ENCODE data around the gene IL17A. TPM values are rescaled to one million over a fixed set of nuclear protein-coding genes. Genes with fewer than 3 reads are reported as not detected.

Gene IL17A
- total RNA-seq (not detected in 2 replicates), polyA plus RNA-seq (not detected in 2 replicates)

- H4K20me1 ChIP-seq (ENCODE audit: insufficient read depth, poor library complexity, severe bottlenecking): no peaks in the 10 kb centered on the region
- no peaks in the 10 kb centered on the region for H3K9me3 ChIP-seq (ENCODE audit: low read depth)
- no peaks in the 10 kb centered on the region for H3K27me3 ChIP-seq
- DNase-seq (ENCODE audit: low spot score): no peak
- no peak within 1 kb of the TSS for H3K4me3 ChIP-seq
- no peaks in the 10 kb centered on the region for H3K36me3 ChIP-seq (replicated peaks; ENCODE audit: insufficient read depth, low read depth)
- no peak within 1 kb of the TSS for H3K27ac ChIP-seq
- TF ChIP-seq CTCF (IDR thresholded peaks at IDR 0.05; ENCODE audit: poor library complexity) (no peak), EZH2 (IDR thresholded peaks at IDR 0.05; ENCODE audit: borderline replicate concordance) (no peak), EZH2phosphoT487 (IDR thresholded peaks at IDR 0.05; ENCODE audit: low read depth, severe bottlenecking, unreplicated experiment) (no peak)
- H3K4me1 ChIP-seq (ENCODE audit: insufficient read depth): no peaks in the 10 kb centered on the region
- H3K4me2 ChIP-seq: no peak within 1 kb of the TSS
- WGBS (ENCODE audit: low lambda C conversion rate, missing lambda C conversion rate): 98% methylated on average over 7 of the region's 7 CpGs
- H3K9me2 ChIP-seq (replicated peaks; ENCODE audit: insufficient read depth): no peaks in the 10 kb centered on the region
- no peak within 1 kb of the TSS for H2AFZ ChIP-seq
- H3K79me2 ChIP-seq: no peaks in the 10 kb centered on the region
Measured at GRCh38 chr6:52186075-52186474, at the start of gene IL17A. IL17A (plus strand) TSS chr6:52186375; CDS start chr6:52186432, 57 bp downstream.

GRCh38 chr6:52136934-52137467 lies 49.2 kb upstream of the IL17A start:
- TF ChIP-seq EZH2 (IDR thresholded peaks at IDR 0.05; ENCODE audit: borderline replicate concordance): no peak
- no peak for TF ChIP-seq EZH2phosphoT487 (IDR thresholded peaks at IDR 0.05; ENCODE audit: low read depth, severe bottlenecking, unreplicated experiment)
- no peak for TF ChIP-seq CTCF (IDR thresholded peaks at IDR 0.05; ENCODE audit: poor library complexity)
- WGBS (ENCODE audit: low lambda C conversion rate, missing lambda C conversion rate): 69% methylated on average over 12 of the region's 12 CpGs
- Histone ChIP-seq H3K27me3 (no peaks in the 10 kb centered on the region), H3K4me3 (no peak overlapping the region), H3K9me3 (ENCODE audit: low read depth) (no peaks in the 10 kb centered on the region), H3K27ac (no peak overlapping the region), H3K9me2 (replicated peaks; ENCODE audit: insufficient read depth) (no peaks in the 10 kb centered on the region), H4K20me1 (ENCODE audit: insufficient read depth, poor library complexity, severe bottlenecking) (no peaks in the 10 kb centered on the region), H3K4me1 (ENCODE audit: insufficient read depth) (no peaks in the 10 kb centered on the region), H3K36me3 (replicated peaks; ENCODE audit: insufficient read depth, low read depth) (no peaks in the 10 kb centered on the region), H2AFZ (no peak overlapping the region), H3K4me2 (no peak overlapping the region), H3K79me2 (no peaks in the 10 kb centered on the region)
- no peak for DNase-seq (ENCODE audit: low spot score)

GRCh38 chr6:52138284-52138683 lies 47.9 kb upstream of the IL17A start:
- H3K79me2 ChIP-seq: no peaks in the 10 kb centered on the region
- DNase-seq (ENCODE audit: low spot score): no peak
- H2AFZ ChIP-seq: no peak overlapping the region
- no peak overlapping the region for H3K4me3 ChIP-seq
- no peak overlapping the region for H3K27ac ChIP-seq
- 92% methylated on average over 4 of the region's 4 CpGs for WGBS (ENCODE audit: low lambda C conversion rate, missing lambda C conversion rate)
- H3K9me2 ChIP-seq (replicated peaks; ENCODE audit: insufficient read depth): no peaks in the 10 kb centered on the region
- H3K4me1 ChIP-seq (ENCODE audit: insufficient read depth): no peaks in the 10 kb centered on the region
- TF ChIP-seq EZH2 (IDR thresholded peaks at IDR 0.05; ENCODE audit: borderline replicate concordance) (no peak), CTCF (IDR thresholded peaks at IDR 0.05; ENCODE audit: poor library complexity) (no peak), EZH2phosphoT487 (IDR thresholded peaks at IDR 0.05; ENCODE audit: low read depth, severe bottlenecking, unreplicated experiment) (no peak)
- no peak overlapping the region for H3K4me2 ChIP-seq
- H4K20me1 ChIP-seq (ENCODE audit: insufficient read depth, poor library complexity, severe bottlenecking): no peaks in the 10 kb centered on the region
- no peaks in the 10 kb centered on the region for H3K36me3 ChIP-seq (replicated peaks; ENCODE audit: insufficient read depth, low read depth)
- no peaks in the 10 kb centered on the region for H3K9me3 ChIP-seq (ENCODE audit: low read depth)
- no peaks in the 10 kb centered on the region for H3K27me3 ChIP-seq
